ENCODE data around the gene DLL1. TPM values are rescaled to one million over a fixed set of nuclear protein-coding genes. Genes with fewer than 3 reads are reported as not detected.

DLL1 gene
- polyA plus RNA-seq, 1 experiment, result 0.06 TPM

DNA sequence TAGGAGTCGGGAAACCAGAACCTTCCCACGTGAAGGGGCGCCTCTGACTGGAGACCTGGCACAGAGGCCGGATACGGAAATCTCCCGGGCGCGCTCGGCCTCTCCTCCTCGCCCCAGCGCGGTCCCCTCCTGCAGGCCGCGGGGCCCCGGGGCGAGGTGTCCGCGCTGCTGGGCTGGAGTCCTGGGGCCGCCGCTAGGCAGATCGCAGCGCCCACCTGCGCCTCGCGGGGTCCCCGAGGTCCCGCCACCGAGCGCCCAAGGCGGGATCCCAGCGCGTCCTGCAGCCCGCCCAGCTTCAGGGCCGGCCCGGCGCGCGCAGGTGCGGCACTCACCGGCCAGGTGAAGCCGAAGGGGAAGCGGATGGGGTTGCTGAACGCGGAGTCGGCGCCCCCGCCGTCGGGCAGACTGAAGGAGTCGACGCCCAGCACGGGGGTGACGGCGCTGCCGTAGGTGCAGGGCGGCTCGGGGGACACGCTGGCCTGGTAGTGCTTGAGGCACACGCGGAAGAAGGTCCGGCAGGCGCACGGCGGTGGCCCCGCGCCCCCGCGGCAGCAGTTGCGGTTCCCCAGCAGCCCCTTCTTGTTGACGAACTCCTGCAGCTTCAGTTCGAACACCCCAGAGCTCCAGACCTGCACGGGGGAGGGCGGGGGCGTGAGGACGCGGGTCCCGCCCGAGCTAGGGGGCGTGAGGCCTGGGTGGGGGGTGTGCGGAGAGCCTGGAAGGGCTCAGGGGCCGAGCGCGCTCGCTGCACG is 1.5 kb downstream of the DLL1 start:
- DNase-seq (ENCODE audit: low read depth, low spot score), result no peak
- no peak overlapping the region for H3K27ac ChIP-seq (ENCODE audit: low read depth, low read length)
- TF ChIP-seq, protein P1, sequence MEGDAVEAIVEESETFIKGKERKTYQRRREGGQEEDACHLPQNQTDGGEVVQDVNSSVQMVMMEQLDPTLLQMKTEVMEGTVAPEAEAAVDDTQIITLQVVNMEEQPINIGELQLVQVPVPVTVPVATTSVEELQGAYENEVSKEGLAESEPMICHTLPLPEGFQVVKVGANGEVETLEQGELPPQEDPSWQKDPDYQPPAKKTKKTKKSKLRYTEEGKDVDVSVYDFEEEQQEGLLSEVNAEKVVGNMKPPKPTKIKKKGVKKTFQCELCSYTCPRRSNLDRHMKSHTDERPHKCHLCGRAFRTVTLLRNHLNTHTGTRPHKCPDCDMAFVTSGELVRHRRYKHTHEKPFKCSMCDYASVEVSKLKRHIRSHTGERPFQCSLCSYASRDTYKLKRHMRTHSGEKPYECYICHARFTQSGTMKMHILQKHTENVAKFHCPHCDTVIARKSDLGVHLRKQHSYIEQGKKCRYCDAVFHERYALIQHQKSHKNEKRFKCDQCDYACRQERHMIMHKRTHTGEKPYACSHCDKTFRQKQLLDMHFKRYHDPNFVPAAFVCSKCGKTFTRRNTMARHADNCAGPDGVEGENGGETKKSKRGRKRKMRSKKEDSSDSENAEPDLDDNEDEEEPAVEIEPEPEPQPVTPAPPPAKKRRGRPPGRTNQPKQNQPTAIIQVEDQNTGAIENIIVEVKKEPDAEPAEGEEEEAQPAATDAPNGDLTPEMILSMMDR (IDR thresholded peaks at IDR 0.05; ENCODE audit: low read depth, low read length), result no peak
- ChIA-PET POLR2A (no interaction called here), CTCF (interaction anchor here (1.8 kb wide), 1 partner anchor 241 kb away, joined by 5 read pairs; no protein-coding TSS in a partner anchor)
- H3K4me3 ChIP-seq (ENCODE audit: low read depth, low read length), result peak overlapping the region; percentile 61; the same call in 1 of the 2 replicates
- H3K9me3 ChIP-seq (ENCODE audit: control insufficient read depth, insufficient read depth, low read length), result no peaks in the 10 kb centered on the region; the same call in 1 of the 2 replicates
- peaks cover 83% of the 10 kb centered on the region for H3K27me3 ChIP-seq (ENCODE audit: control insufficient read depth, insufficient read depth, low read length)

DNA sequence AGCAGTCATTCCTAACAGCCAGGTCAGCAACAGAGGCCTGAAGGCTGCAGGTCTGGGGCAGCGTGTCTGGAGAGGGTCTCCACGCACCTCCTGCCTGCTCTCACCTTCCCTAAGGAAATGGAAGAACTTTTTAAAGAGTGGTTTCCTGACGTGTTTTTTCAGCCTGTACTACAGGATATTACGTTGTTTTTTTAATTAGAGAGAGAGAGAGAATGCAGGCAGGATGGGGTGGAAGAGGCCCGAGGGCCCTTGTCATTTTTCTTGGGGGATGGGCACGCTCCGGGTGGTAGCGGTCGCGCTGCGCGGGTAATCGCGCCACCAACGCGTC is 2.1 kb downstream of the DLL1 start:
- no peaks in the 10 kb centered on the region; the same call in 1 of the 2 replicates for H3K9me3 ChIP-seq (ENCODE audit: control insufficient read depth, insufficient read depth, low read length)
- DNase-seq (ENCODE audit: low read depth, low spot score), result no peak

DNA sequence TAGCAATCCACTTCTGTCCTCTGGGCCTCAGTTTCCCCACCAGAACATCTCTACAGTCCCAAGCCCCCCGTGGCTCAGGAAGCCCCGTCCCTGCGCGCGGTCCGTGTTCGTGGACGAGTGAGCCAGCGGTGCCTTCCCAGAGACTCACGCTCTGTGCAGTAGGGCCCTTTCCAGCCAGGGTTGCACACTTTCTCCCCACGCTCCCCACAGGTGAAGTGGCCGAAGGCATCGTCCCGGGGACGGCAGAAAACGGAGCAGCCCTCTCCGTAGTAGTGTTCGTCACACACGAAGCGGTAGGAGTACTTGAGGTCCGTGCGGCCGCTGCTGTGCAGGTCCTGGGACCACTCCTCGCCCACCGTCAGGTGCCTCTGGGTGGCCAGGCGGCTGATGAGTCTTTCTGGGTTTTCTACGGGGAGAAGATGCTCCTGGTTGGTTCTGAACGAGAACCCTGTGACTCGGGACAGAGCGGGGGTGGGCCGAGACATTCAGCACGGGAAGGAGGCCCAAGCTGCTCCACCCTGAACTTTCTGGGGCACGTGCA is 2.7 kb downstream of the DLL1 start:
- ChIA-PET POLR2A (no interaction called here), CTCF (interaction anchor here (0.6 kb wide), 1 partner anchor 114 kb away, joined by 3 read pairs; no protein-coding TSS in a partner anchor)
- H3K27me3 ChIP-seq (ENCODE audit: control insufficient read depth, insufficient read depth, low read length), result peaks cover 72% of the 10 kb centered on the region
- no peak for DNase-seq (ENCODE audit: low read depth, low spot score)
- no peak overlapping the region for H3K27ac ChIP-seq (ENCODE audit: low read depth, low read length)
- H3K9me3 ChIP-seq (ENCODE audit: control insufficient read depth, insufficient read depth, low read length), result no peaks in the 10 kb centered on the region; the same call in 1 of the 2 replicates
- TF ChIP-seq, protein P1 (IDR thresholded peaks at IDR 0.05; ENCODE audit: low read depth, low read length), result no peak
- H3K4me3 ChIP-seq (ENCODE audit: low read depth, low read length), result no peak overlapping the region

More for the DNA sequence above, 2.1 kb downstream of the DLL1 start:
- Histone ChIP-seq H3K4me3 (ENCODE audit: low read depth, low read length) (no peak overlapping the region), H3K27me3 (ENCODE audit: control insufficient read depth, insufficient read depth, low read length) (peaks cover 78% of the 10 kb centered on the region), H3K27ac (ENCODE audit: low read depth, low read length) (no peak overlapping the region)
- TF ChIP-seq, protein P1 (IDR thresholded peaks at IDR 0.05; ENCODE audit: low read depth, low read length), result no peak
- POLR2A ChIA-PET, result no interaction called here
- CTCF ChIA-PET, result no interaction called here

DNA sequence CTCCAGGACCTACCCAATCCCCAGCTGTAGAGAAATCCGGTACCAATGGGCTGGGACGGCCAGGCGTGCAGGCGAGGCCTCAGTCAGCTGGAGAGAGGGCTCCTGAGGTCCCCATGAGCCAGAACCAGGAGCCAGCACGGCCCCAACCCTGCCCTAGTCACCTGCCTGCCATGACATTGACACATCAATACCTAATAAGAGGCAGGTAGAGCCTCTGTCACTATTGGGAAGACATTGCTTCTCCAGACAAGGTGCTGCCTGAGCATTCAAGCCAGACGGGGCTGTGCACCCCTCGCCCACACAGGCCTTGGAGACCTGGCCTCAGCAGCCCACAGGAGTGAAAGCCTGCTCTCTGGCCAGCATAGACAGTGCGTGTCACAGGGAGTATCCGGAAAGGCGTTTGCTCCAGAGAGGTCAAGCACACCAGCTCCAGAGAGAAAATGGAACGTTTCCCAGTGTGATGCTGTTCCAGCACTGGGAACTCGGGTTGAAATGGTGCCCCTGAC is 3.5 kb downstream of the DLL1 start:
- ChIA-PET CTCF (no interaction called here), POLR2A (no interaction called here)
- Histone ChIP-seq H3K27ac (ENCODE audit: low read depth, low read length) (no peak overlapping the region), H3K27me3 (ENCODE audit: control insufficient read depth, insufficient read depth, low read length) (peaks cover 65% of the 10 kb centered on the region), H3K4me3 (ENCODE audit: low read depth, low read length) (no peak overlapping the region), H3K9me3 (ENCODE audit: control insufficient read depth, insufficient read depth, low read length) (no peaks in the 10 kb centered on the region; the same call in 1 of the 2 replicates)
- TF ChIP-seq, protein P1 (IDR thresholded peaks at IDR 0.05; ENCODE audit: low read depth, low read length), result no peak
- DNase-seq (ENCODE audit: low read depth, low spot score), result no peak

DNA sequence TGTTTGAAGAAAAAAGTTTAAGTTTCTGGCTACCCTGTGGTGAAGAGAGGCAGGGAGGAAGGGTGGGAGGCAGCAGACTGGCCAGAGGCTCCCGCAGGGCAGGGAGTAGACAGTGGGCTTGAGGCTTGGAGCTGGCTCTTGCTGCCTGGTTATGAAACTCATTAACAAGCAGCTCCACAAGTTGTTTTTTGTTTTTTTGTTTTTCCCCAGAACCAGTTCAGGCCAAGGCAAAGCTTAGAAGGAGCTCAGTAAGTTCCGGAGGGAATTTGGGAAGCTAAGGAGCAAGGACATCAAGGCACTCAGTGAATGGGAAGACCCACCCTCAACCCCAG is 4.0 kb downstream of the DLL1 start:
- CTCF ChIA-PET, result no interaction called here
- H3K4me3 ChIP-seq (ENCODE audit: low read depth, low read length), result no peak overlapping the region
- H3K27ac ChIP-seq (ENCODE audit: low read depth, low read length), result no peak overlapping the region
- POLR2A ChIA-PET, result no interaction called here
- peaks cover 59% of the 10 kb centered on the region for H3K27me3 ChIP-seq (ENCODE audit: control insufficient read depth, insufficient read depth, low read length)
- H3K9me3 ChIP-seq (ENCODE audit: control insufficient read depth, insufficient read depth, low read length), result no peaks in the 10 kb centered on the region; the same call in 1 of the 2 replicates
- TF ChIP-seq, protein P1 (IDR thresholded peaks at IDR 0.05; ENCODE audit: low read depth, low read length), result no peak
- DNase-seq (ENCODE audit: low read depth, low spot score), result no peak
